HCT116 (cell line): ENCODE measurements around the gene C19orf25. TPM values are rescaled to one million over a fixed set of nuclear protein-coding genes. Genes with fewer than 3 reads are reported as not detected.
A peak's percentile ranks its signal among the peaks of the same experiment; 100 is the strongest.

Experiments used
- ATAC-seq: fragments of 200-7000 bp; cut with Tn5 transposase; 2 replicates; pipeline ENCODE4 v1.9.1; 2020; ENCODE audit warnings: mild to moderate bottlenecking, moderate library complexity
- BruUV-seq: library from RNA; stranded (reverse); fragments of 400-500 nt; replicated peaks from 2 replicates; lab custom pipeline; 2021; lab: Mats Ljungman, UMichigan
- CTCF ChIA-PET: fragments of 300-600 bp; sonication (Branson Sonifier 250); formaldehyde crosslinking; loops from one replicate; lab custom pipeline; 2021; ENCODE audit warnings: antibody characterized with exemption; lab: Charles Lee
- POLR2A ChIA-PET: fragments of 300-600, 350-600 bp; sonication (Branson Sonifier 250); formaldehyde crosslinking; loops from one replicate; lab custom pipeline; 2021; ENCODE audit warnings: antibody characterized with exemption; lab: Charles Lee
- RAD21 ChIA-PET, 2 experiments: fragments of 300-600 bp; sonication (Branson Sonifier 250); formaldehyde crosslinking; loops; one replicate each; lab custom pipeline; 2023; ENCODE audit warnings: low total read pairs in 2 of 2; ENCODE audit not compliant: uncharacterized antibody in 2 of 2, unreplicated experiment in 2 of 2, low non-redundant PET in 1 of 2; lab: Charles Lee
- DNase-seq: peaks from one replicate; pipeline ENCODE4 v3.0.0-alpha.2; 2010; ENCODE audit warnings: low read depth, low spot score
- H2AFZ ChIP-seq: fragments of 200-600 bp; shearing (Covaris generic), sonication (generic); 2 replicates; pipeline ENCODE4 v1.6.1; 2017; ENCODE audit warnings: low read depth, mixed run types, mixed read lengths, antibody characterized with exemption, low read length; ENCODE audit not compliant: poor library complexity, severe bottlenecking
- H3K27ac ChIP-seq: 2 replicates; pipeline ENCODE4 v1.5.1; 2012; ENCODE audit warnings: low read depth, low read length
- H3K27me3 ChIP-seq: fragments of 200-600 bp; sonication (generic); 2 replicates; pipeline ENCODE4 v1.6.1; 2016; ENCODE audit warnings: mixed run types, low read length, mixed read lengths; ENCODE audit not compliant: insufficient read depth
- H3K36me3 ChIP-seq, 2 experiments: fragments of 200-500 bp in 1 of 2; fragments of 200-600 bp in 1 of 2; sonication (Bioruptor generic) in 1 of 2; sonication (generic) in 1 of 2; 2 replicates each; pipeline versions ENCODE4 v1.5.1 to v1.6.1; 2014 to 2016; ENCODE audit warnings: low read length in 2 of 2, inconsistent platforms in 1 of 2, mixed read lengths in 1 of 2, mixed run types in 1 of 2; ENCODE audit not compliant: insufficient read depth in 2 of 2, control insufficient read depth in 1 of 2
- H3K4me1 ChIP-seq, 2 experiments: fragments of 200-600 bp in 1 of 2; sonication (generic) in 1 of 2; 2 replicates each; pipeline versions ENCODE4 v1.5.1 to v1.6.1; 2012 to 2017; ENCODE audit warnings: low read length in 2 of 2, inconsistent platforms in 1 of 2, mild to moderate bottlenecking in 1 of 2, mixed read lengths in 1 of 2, mixed run types in 1 of 2, moderate library complexity in 1 of 2; ENCODE audit not compliant: insufficient read depth in 2 of 2, control insufficient read depth in 1 of 2
- H3K4me2 ChIP-seq: fragments of 200-600 bp; sonication (generic); 2 replicates; pipeline ENCODE4 v1.6.1; 2017; ENCODE audit warnings: mixed run types, low read length, mixed read lengths
- H3K4me3 ChIP-seq, 2 experiments: fragments of 200-600 bp in 1 of 2; sonication (generic) in 1 of 2; replicated peaks in 1 of 2; 2 replicates each; pipeline ENCODE4 v1.5.1; 2011 to 2016; ENCODE audit warnings: low read length in 2 of 2, control low read depth in 1 of 2, low read depth in 1 of 2, mild to moderate bottlenecking in 1 of 2, mixed read lengths in 1 of 2, mixed run types in 1 of 2
- H3K79me2 ChIP-seq: fragments of 200-600 bp; sonication (generic); 2 replicates; pipeline ENCODE4 v1.6.1; 2017; ENCODE audit warnings: mild to moderate bottlenecking, mixed run types, low read length, moderate library complexity, mixed read lengths; ENCODE audit not compliant: insufficient read depth
- H3K9ac ChIP-seq: fragments of 200-600 bp; sonication (generic); 2 replicates; pipeline ENCODE4 v1.6.1; 2016; ENCODE audit warnings: low read length, mixed read lengths
- H3K9me2 ChIP-seq: fragments of 200-600 bp; sonication (generic), shearing (Covaris generic); 2 replicates; pipeline ENCODE4 v1.6.1; 2017; ENCODE audit warnings: mixed run types, mild to moderate bottlenecking, moderate library complexity; ENCODE audit not compliant: insufficient read depth
- H3K9me3 ChIP-seq, 2 experiments: fragments of 200-500 bp in 1 of 2; fragments of 200-600 bp in 1 of 2; sonication (Bioruptor generic) in 1 of 2; sonication (generic) in 1 of 2; 2 replicates each; pipeline ENCODE4 v1.6.1; 2014 to 2017; ENCODE audit warnings: low read length in 2 of 2, mixed read lengths in 2 of 2, inconsistent platforms in 1 of 2, low read depth in 1 of 2, mild to moderate bottlenecking in 1 of 2, mixed run types in 1 of 2, moderate library complexity in 1 of 2; ENCODE audit not compliant: control insufficient read depth in 1 of 2, insufficient read depth in 1 of 2
- H4K20me1 ChIP-seq: fragments of 200-600 bp; sonication (generic), shearing (Covaris generic); 2 replicates; pipeline ENCODE4 v1.6.1; 2017; ENCODE audit warnings: mixed run types, mild to moderate bottlenecking, moderate library complexity; ENCODE audit not compliant: insufficient read depth
- ATF3 ChIP-seq: IDR thresholded peaks from 2 replicates; pipeline ENCODE4 v1.6.1; 2012
- CEBPB ChIP-seq: IDR thresholded peaks from 2 replicates; pipeline ENCODE4 v1.6.1; 2012; ENCODE audit warnings: low read depth
- EGR1 ChIP-seq: IDR thresholded peaks from 2 replicates; pipeline ENCODE4 v1.6.1; 2012; ENCODE audit warnings: low read depth
- ELF1 ChIP-seq: IDR thresholded peaks from 2 replicates; pipeline ENCODE4 v1.6.1; 2012; ENCODE audit warnings: low read depth, borderline replicate concordance
- EZH2phosphoT487 ChIP-seq: fragments of 200-600 bp; IDR thresholded peaks from 2 replicates; pipeline ENCODE4 v1.6.1; 2018; ENCODE audit warnings: antibody characterized with exemption, borderline replicate concordance
- FOSL1 ChIP-seq: IDR thresholded peaks from 2 replicates; pipeline ENCODE4 v1.6.1; 2012; ENCODE audit warnings: low read depth
- JUND ChIP-seq: IDR thresholded peaks from 2 replicates; pipeline ENCODE4 v1.6.1; 2012
- POLR2A ChIP-seq: IDR thresholded peaks from 2 replicates; pipeline ENCODE4 v1.7.0; 2011; ENCODE audit warnings: borderline replicate concordance; ENCODE audit not compliant: insufficient read depth, insufficient read length; ENCODE audit errors: extremely low read depth
- POLR2AphosphoS5 ChIP-seq: IDR thresholded peaks from 2 replicates; pipeline ENCODE4 v1.6.1; 2011; ENCODE audit warnings: mild to moderate bottlenecking, low read depth, low read length, moderate library complexity
- RAD21 ChIP-seq: IDR thresholded peaks from 2 replicates; pipeline ENCODE4 v1.6.1; 2012; ENCODE audit warnings: low read depth, mild to moderate bottlenecking
- SIN3A ChIP-seq: IDR thresholded peaks from 2 replicates; pipeline ENCODE4 v1.6.1; 2012; ENCODE audit warnings: low read depth
- SP1 ChIP-seq: IDR thresholded peaks from 2 replicates; pipeline ENCODE4 v1.6.1; 2012; ENCODE audit warnings: low read depth
- YY1 ChIP-seq: IDR thresholded peaks from 2 replicates; pipeline ENCODE4 v1.6.1; 2011; ENCODE audit warnings: low read length, low read depth, moderate library complexity, mild to moderate bottlenecking; ENCODE audit not compliant: insufficient replicate concordance; ENCODE audit errors: extremely low read depth
- ZFX ChIP-seq: fragments of 450-650 bp; IDR thresholded peaks from 2 replicates; pipeline ENCODE4 v1.6.1; 2017
- intact Hi-C: fragments of 100-400 bp; cut with micrococcal nuclease; formaldehyde crosslinking; loops from 2 replicates; pipeline ENCODE4 v1.10.0; 2022
- total RNA-seq: library from RNA; stranded (reverse); gene quantifications from one replicate; pipeline ENCODE4 v1.2.1, GENCODE V29; 2021; ENCODE audit not compliant: unreplicated experiment
- TF ChIP-seq, protein P1 (sequence below): IDR thresholded peaks from 2 replicates; pipeline ENCODE4 v1.6.1; 2012

C19orf25 gene
- total RNA-seq, 1 experiment from 2014 or later, result 48.8 TPM

GRCh38 chr19:1491114-1491848, 12.3 kb upstream of the C19orf25 start, which contains the start of gene REEP6:
Gene REEP6, plus strand, starts transcription at chr19:1491181. Its CDS starts 89 bp downstream, at chr19:1491270.
- TF ChIP-seq RAD21 (no peak), POLR2AphosphoS5 (peak; percentile 86), CEBPB (no peak), ELF1 (no peak), POLR2A (peak; percentile 58), JUND (no peak), ATF3 (no peak), YY1 (no peak), EZH2phosphoT487 (no peak), ZFX (peak; percentile 20; the same call in 1 of the 2 replicates), SIN3A (0 out of 2 replicates have a peak, but pooled peaks have one; percentile 52), FOSL1 (no peak), EGR1 (peak; percentile 80), SP1 (no peak)
- TF ChIP-seq, protein P1, sequence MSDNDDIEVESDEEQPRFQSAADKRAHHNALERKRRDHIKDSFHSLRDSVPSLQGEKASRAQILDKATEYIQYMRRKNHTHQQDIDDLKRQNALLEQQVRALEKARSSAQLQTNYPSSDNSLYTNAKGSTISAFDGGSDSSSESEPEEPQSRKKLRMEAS, result peak; percentile 76; the same call in 1 of the 2 replicates
- Histone ChIP-seq H3K79me2 (peaks cover 7% of the 10 kb centered on the region; the same call in 1 of the 2 replicates), H3K36me3 (no peaks in the 10 kb centered on the region), H3K4me3 (peak within 1 kb of the TSS; percentile 78 to 85), H3K4me2 (peak within 1 kb of the TSS; percentile 98), H3K9ac (peak within 1 kb of the TSS; percentile 90), H3K9me3 (no peaks in the 10 kb centered on the region), H4K20me1 (no peaks in the 10 kb centered on the region), H3K27ac (peak within 1 kb of the TSS; percentile 78), H3K4me1 (peaks cover 19 to 33% of the 10 kb centered on the region in 2 experiments), H2AFZ (no peak within 1 kb of the TSS), H3K27me3 (no peaks in the 10 kb centered on the region), H3K9me2 (no peaks in the 10 kb centered on the region)
- no peak for DNase-seq
- intact Hi-C loops, result loop anchor here (1.0 kb wide), 1 partner anchor 36 kb away; no protein-coding TSS in a partner anchor
- ChIA-PET POLR2A (interaction anchor here (0.7 to 1.5 kb wide), 7 partner anchors 14 to 222 kb away, joined by 3 to 10 read pairs (median 5); partner anchors contain the start of gene CIRBP), RAD21 (interaction anchor here in 1 of 2 experiments (0.7 kb wide), 1 partner anchor 463 kb away, joined by 5 read pairs; no protein-coding TSS in a partner anchor), CTCF (interaction anchor here (0.6 to 1.9 kb wide), 8 partner anchors 9 to 225 kb away, joined by 3 to 5 read pairs (median 4); no protein-coding TSS in a partner anchor)
- ATAC-seq, result no peak
- BruUV-seq, result TSS peak; percentile 65
